HG02610 (cell line): ENCODE measurements around the gene PXT1.

Experiments used
- ATAC-seq: cut with Tn5 transposase; IDR thresholded peaks from one replicate; pipeline ENCODE4 v1.9.1; 2021; ENCODE audit warnings: mild to moderate bottlenecking, moderate library complexity; ENCODE audit not compliant: unreplicated experiment

Gene PXT1

DNA sequence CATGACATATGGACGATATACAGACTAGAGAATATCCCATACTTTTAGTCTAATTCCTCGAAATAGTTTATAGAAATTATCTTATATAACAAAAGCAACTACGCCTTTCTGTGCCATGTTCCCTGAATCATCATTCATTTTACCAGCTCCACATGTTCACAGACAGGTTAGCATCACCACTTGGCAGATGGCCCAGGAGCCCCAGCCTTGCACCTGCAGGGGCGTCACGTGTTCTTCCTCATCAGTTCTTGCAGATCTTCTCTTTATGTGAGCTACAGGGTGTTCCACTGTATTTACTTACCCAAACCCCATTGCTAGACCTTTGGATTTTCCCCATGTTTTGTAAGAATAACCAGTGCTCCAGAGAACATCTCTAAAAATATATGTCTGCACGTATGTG lies 93.4 kb downstream of the PXT1 start:
- no peak for ATAC-seq

DNA sequence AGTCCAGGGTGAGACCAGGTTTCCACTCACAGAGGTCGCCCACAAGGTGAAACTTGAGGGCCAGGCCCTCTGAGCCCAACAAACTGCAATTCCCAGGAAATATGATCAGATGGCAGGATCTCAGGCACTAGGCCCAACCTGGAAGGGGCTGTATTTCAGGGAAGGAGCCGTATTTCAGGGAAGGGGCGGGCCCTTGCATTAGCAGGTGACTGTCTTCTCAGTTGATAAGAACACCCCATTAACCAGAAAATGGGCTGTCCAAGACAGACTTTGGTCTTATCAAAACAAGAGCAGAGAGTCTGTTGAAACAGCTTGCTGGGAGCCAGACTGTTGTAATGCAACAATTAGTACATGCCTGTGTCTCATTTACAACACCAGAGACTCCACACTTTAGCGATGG lies 95.0 kb downstream of the PXT1 start:
- ATAC-seq: no peak

DNA sequence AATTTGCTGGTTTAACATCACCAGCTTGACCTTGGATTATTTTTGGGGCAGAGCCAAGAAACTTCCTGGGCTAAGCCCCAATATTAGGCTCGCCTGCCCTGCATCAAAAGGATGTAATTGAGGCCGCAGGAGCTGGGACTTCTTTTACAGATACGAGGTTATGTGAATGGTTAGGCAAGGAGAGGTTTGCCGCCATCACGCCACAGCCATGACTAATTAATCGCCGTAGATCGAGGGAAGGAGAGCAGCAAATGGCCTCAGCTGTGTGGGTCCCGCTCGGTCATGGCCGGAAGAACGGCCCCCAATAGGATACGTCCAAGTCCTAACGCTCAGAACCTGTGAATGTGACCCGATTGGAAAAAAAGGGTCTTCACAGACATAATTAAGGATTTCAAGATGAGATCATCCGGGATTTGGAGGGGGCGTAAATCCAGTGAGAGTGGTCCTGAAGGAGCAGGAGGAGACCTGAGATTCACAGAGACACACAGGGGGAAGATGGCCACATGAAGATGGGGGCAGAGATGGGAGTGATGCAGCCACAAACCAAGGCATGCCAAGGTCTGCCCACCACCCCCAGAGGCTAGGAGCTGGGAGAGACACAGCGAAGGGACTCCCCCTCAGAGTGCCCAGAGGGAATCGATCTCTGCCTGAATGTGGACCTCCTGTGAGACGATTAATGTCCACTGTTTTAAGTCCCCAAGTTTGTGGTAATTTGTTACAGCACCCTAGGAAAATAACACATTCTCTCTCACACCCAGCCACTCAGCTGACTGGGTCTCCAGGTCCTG lies 96.0 kb downstream of the PXT1 start:
- ATAC-seq: no peak

DNA sequence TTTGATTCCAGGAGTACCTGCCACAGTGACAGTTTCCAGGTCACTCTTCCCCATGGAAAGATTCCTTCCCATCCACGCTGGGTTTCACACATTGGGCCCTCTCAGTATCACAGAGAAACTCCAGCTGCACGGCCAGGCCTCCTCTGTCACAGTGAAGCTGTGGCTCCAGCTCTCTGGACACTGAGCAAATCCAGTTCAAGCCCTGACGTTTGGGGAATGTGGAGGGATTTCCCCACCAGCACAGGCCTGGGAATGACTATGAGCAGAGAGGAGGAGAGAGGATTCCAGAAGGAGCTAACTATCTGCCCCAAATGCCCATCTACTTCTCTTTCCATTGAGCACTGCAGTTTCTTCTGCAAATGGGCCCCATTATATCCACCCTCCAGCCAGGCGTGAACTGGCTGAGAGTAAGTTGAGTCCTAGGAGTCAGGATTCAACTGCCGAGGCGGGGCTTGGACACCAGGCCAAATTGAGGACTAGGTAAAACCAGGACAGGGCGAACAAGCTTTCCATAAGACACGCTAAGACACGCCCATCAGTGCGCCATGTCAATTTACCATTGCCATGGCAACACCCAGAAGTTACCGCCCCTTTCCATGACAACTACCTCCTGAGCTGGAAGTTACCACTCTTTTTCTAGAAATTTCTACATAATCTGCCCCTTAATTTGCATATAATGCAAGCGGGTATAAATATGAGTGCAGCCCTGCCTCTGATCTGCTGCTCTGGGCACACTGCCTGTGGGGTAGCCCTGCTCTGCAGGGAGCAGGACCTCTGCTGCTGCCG lies 96.8 kb downstream of the PXT1 start:
- ATAC-seq: no peak

DNA sequence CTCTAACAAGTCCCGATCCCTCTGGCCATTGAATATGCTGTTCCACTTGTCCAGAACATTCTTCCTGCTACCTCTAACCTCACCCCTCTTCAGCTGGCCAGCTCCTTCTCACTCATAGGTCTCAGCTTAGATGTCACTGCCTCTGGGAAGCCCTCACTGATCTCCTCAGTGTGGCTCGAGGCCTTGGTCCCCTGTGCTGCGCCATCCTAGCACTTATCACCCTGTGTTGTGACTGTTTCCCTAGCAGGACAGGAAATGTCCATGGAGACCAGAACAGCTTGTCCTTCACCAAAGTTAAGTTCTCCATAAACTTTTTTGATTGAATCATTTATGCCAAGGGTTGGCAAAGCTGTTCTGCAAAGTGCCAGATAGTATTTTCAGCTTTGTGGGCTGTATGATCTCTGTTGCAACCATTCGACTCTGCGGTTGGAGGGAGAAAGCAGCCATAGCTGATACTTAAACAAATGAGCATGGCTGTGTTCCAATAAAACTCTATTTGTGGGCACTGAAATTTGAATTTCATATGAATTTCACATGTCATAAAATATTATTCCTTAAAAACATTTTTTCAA lies 99.5 kb downstream of the PXT1 start:
- ATAC-seq: no peak

DNA sequence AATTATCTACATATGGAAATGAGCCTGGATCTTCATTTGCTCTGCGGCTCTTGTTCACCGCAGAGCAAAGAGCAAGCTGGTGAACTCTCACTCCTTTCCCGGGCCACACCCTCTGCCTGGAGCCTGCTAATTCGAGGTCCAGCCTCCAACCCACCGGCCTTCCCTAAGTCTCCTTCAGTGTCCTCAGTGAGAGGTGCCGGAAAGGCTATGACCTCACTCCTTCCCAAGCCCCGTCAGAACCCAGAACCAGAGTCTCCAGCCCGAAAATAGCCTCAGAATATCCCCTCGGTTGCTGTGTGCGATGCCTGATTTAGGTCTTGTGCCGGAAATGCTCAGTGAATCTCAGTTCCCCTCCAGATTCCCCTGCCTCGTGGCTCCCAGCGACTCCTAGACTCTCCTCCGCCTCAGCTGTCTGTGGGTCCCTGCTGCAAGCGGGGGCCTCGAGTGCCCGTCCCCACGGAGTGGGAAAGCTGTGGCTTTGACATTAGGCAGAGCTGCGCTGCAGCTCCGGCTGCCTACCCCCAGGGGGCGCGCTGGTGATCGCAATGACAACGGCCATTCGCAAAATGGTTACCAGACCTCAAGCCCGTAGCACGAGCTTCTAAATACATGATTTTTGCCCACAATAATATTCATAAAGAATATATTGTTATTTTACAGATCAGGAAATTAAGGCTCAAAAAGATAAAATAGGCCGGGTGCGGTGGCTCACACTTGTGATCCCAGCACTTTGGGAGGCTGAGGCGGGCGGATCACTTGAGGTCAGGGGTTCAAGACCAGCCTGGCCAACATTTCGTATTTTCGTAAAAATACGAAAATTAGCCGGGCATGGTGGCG lies 101.8 kb downstream of the PXT1 start:
- ATAC-seq: peak; percentile 42
